Lung (tissue), 12 donors: ENCODE results near the gene FER1L5. TPM values are rescaled to one million over a fixed set of nuclear protein-coding genes. Genes with fewer than 3 reads are reported as not detected.

Source experiments
- ATAC-seq: fragments of 200-7000 bp; cut with Tn5 transposase; one replicate; pipeline ENCODE4 v1.9.1; 2020; ENCODE audit warnings: moderate number of reproducible peaks; ENCODE audit not compliant: insufficient read depth, low FRiP score
- DNase-seq, 3 donors: peaks; one replicate each; pipeline ENCODE4 v3.0.0-alpha.2; 2013 to 2017
- H3K27ac ChIP-seq, 2 donors: one replicate each; pipeline ENCODE4 v1.5.1; 2013; ENCODE audit warnings: mild to moderate bottlenecking in 2 of 2, moderate library complexity in 2 of 2, control low read depth in 1 of 2, inconsistent platforms in 1 of 2, low read depth in 1 of 2, low read length in 1 of 2
- H3K27me3 ChIP-seq, 3 donors: one replicate each; pipeline ENCODE4 v1.5.1; 2013; ENCODE audit warnings: low read length in 2 of 3; ENCODE audit not compliant: control insufficient read depth in 3 of 3, insufficient read depth in 3 of 3
- H3K36me3 ChIP-seq, 4 donors: one replicate each; pipeline ENCODE4 v1.5.1; 2013; ENCODE audit warnings: low read length in 4 of 4, mild to moderate bottlenecking in 1 of 4, moderate library complexity in 1 of 4; ENCODE audit not compliant: control insufficient read depth in 4 of 4, insufficient read depth in 4 of 4
- H3K4me1 ChIP-seq, 5 donors: one replicate each; pipeline ENCODE4 v1.5.1; 2013; ENCODE audit warnings: low read length in 5 of 5, mild to moderate bottlenecking in 2 of 5, moderate library complexity in 1 of 5; ENCODE audit not compliant: control insufficient read depth in 5 of 5, insufficient read depth in 5 of 5
- H3K4me3 ChIP-seq: one replicate; pipeline ENCODE4 v1.5.1; 2013; ENCODE audit warnings: mild to moderate bottlenecking, control low read depth, moderate library complexity
- H3K9ac ChIP-seq, 2 donors: one replicate each; pipeline ENCODE4 v1.5.1; 2013; ENCODE audit warnings: low read length in 2 of 2, control low read depth in 1 of 2; ENCODE audit not compliant: insufficient read depth in 1 of 2
- H3K9me3 ChIP-seq, 4 donors: one replicate each; pipeline ENCODE4 v1.5.1; 2013; ENCODE audit warnings: low read length in 3 of 4, mild to moderate bottlenecking in 1 of 4, moderate library complexity in 1 of 4; ENCODE audit not compliant: control insufficient read depth in 4 of 4, insufficient read depth in 3 of 4
- WGBS, 2 donors: extraction: QIAGEN DNeasy Blood & Tissue Kit; methylation state at CpG; one replicate each; pipeline ENCODE4 v1.1.7; 2013; 5-methylcytosine and 5-hydroxymethylcytosine counted together
- polyA plus RNA-seq, 2 donors: library from polyadenylated mRNA; stranded (reverse); fragments of 200-250 nt; gene quantifications; one replicate each; pipeline ENCODE4 v1.2.1, GENCODE V29; 2013
- total RNA-seq, 2 donors: library from RNA; depleted of rRNA in 1 of 2; stranded (reverse); fragments of >200 nt in 1 of 2; gene quantifications; one replicate each; pipeline ENCODE4 v1.2.1, GENCODE V29; 2014 to 2021
- TF ChIP-seq, protein P1 (sequence below): IDR thresholded peaks from 2 replicates; pipeline ENCODE4 v1.5.1; 2012; ENCODE audit warnings: mild to moderate bottlenecking; ENCODE audit errors: control extremely low read depth, extremely low read depth
- donor health status: control.
- donor health status: control.
- donor health status: Bipolar disorder and iron deficiency.
- donor health status: healthy.
- donor health status: DM: yes; HTN: yes; CAD: no.

FER1L5 gene
- total and polyA plus RNA-seq, 4 donors = 0.09 to 0.77 (median 0.40) TPM

DNA sequence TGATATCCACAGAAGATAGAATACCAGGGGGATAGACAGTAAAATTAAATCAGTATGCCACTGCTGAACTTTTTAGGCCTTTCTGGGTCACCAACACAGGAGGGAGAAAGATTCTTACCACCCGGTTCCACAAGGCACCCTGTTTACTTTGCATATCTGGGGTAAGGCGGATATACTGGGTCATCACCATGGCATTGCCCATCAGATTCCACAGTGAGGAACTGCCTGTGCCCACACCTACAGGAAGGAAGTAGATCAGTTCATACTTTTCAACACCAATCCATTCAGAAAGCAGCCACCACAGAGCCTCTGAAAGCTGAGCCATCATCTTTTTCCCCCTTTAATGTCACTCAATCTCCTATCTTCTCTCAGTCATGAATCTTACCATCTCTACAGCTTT, 95.3 kb downstream of the FER1L5 start:
- no peaks in the 10 kb centered on the region for H3K27me3 ChIP-seq
- no peak overlapping the region for H3K27ac ChIP-seq
- 52% methylated on average over 2 of the region's 2 CpGs for WGBS, 2 donors
- peaks cover 11 to 29% (median 15%) of the 10 kb centered on the region in 4 donors for H3K36me3 ChIP-seq
- DNase-seq (no peak), ATAC-seq (no peak)
- no peak overlapping the region for H3K4me3 ChIP-seq
- no peaks in the 10 kb centered on the region for H3K9me3 ChIP-seq
- H3K4me1 ChIP-seq = peaks cover 0 to 35% (median 9%) of the 10 kb centered on the region in 5 donors
- TF ChIP-seq, protein P1, sequence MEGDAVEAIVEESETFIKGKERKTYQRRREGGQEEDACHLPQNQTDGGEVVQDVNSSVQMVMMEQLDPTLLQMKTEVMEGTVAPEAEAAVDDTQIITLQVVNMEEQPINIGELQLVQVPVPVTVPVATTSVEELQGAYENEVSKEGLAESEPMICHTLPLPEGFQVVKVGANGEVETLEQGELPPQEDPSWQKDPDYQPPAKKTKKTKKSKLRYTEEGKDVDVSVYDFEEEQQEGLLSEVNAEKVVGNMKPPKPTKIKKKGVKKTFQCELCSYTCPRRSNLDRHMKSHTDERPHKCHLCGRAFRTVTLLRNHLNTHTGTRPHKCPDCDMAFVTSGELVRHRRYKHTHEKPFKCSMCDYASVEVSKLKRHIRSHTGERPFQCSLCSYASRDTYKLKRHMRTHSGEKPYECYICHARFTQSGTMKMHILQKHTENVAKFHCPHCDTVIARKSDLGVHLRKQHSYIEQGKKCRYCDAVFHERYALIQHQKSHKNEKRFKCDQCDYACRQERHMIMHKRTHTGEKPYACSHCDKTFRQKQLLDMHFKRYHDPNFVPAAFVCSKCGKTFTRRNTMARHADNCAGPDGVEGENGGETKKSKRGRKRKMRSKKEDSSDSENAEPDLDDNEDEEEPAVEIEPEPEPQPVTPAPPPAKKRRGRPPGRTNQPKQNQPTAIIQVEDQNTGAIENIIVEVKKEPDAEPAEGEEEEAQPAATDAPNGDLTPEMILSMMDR = no peak
- H3K9ac ChIP-seq = no peak overlapping the region

DNA sequence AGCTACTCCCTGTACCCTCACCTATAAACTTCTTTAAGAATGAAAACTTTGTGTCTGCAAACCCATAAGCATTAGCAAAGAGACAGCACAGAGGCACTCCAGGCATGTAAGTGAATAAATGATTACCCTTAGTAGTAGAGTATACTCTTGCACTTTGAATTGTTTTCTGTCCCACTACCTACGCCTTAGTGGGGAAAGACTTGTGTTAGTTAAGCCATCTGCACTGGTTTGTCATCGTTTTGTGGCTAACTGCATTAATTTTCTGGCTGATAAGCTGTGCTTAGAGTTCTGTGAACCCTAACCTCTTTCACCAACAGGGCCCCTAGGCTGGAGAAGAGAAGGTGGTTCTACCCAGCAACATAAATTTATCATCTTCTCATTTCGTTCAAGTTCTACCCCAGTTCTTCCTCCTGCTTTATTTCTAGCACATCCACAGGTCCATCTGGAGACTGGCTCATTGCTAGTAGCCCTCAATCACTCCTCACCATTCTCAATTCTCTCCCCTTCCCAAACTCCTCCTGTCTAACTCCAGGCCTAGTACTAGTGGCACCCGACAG, 96.6 kb downstream of the FER1L5 start:
- WGBS, 2 donors = 18 to 30% methylated on average over 4 of the region's 4 CpGs
- peak overlapping the region; percentile 95 for H3K4me3 ChIP-seq
- H3K36me3 ChIP-seq = peaks cover 2 to 15% (median 6%) of the 10 kb centered on the region in 4 donors

DNA sequence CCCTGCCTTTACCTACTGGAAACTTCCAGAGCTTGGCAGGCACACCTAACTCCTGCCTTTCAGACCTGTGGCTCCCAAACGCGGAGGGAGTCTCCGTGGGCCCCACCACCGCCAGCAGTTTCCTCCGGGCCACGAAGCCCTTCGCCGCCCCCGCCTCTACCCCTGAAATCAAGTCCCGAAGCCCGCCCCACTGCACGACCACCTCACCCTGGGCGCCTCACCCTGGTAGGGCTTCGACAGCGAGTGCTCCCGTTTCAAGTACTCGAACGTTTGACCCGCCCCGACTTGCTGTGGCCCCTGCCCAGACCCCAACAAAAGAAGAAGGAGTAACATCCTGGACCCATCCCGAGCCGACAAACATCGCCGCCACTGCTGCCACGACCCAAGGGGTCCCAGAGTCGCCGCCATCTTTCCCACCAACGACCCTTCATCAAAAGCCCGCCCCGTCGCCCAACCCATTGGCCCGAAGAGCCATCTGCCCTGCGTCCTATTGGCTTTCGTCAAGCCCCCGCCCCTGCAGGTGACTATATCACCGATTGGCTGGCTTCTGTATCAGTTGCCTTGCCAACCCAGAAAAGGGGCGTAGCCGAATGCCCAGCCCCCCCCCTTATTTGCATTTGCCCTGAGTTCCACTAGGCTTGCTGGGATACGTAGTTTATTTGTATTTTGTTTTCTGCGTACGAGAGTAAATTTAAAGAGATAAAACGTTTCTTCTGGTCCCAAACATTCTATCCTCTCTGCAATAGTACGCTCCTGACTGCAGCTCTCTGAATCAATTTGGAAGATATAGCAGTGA, 97.3 kb downstream of the FER1L5 start, which contains the start of gene LMAN2L:
TSS of gene LMAN2L (minus strand) at position 432 of the 796 bp plus-strand sequence. CDS start at position 408, 24 bp downstream.
- WGBS, 2 donors = 0 to 1% methylated on average over 43 of the region's 43 CpGs
- peak; percentile 99 for ATAC-seq

More for the DNA sequence above, 96.6 kb downstream of the FER1L5 start:
- Histone ChIP-seq H3K9me3 (no peaks in the 10 kb centered on the region), H3K4me1 (peaks cover 0 to 29% (median 9%) of the 10 kb centered on the region in 5 donors), H3K27me3 (no peaks in the 10 kb centered on the region), H3K27ac (peak overlapping the region; percentile 25 to 86), H3K9ac (peak overlapping the region; percentile 85 to 94)
- DNase-seq (peak in 1 of 3 donors; percentile 10), ATAC-seq (no peak)
- TF ChIP-seq, protein P1 = no peak

More for the DNA sequence above, 97.3 kb downstream of the FER1L5 start, which contains the start of gene LMAN2L:
- Histone ChIP-seq H3K36me3 (peaks cover 0 to 14% (median 4%) of the 10 kb centered on the region in 4 donors), H3K27me3 (no peaks in the 10 kb centered on the region), H3K9ac (peak within 1 kb of the TSS; percentile 85 to 94), H3K4me1 (peaks cover 0 to 23% (median 9%) of the 10 kb centered on the region in 5 donors), H3K27ac (peak within 1 kb of the TSS; percentile 25 to 86), H3K9me3 (no peaks in the 10 kb centered on the region), H3K4me3 (peak within 1 kb of the TSS; percentile 95)
- TF ChIP-seq, protein P1 = no peak
- DNase-seq = peak; percentile 98 to 99 (median 99)
